OCI-LY1 (cell line): Measurements from ENCODE around the gene GNAQ.

Experiments
- H2AFZ ChIP-seq: fragments of 200-600 bp; sonication (generic), shearing (Covaris generic); 2 replicates; pipeline ENCODE4 v1.6.0; 2014; ENCODE audit warnings: antibody characterized with exemption, mild to moderate bottlenecking, low read length
- H3F3A ChIP-seq: fragments of 200-600 bp; sonication (generic), shearing (Covaris generic); 2 replicates; pipeline ENCODE4 v1.6.0; 2014; ENCODE audit warnings: mild to moderate bottlenecking, antibody characterized with exemption, low read length, moderate library complexity; ENCODE audit not compliant: insufficient read depth
- H3K27ac ChIP-seq: fragments of 200-600 bp; sonication (generic); 2 replicates; pipeline ENCODE4 v1.5.1; 2014; ENCODE audit warnings: low read length, mixed run types, mild to moderate bottlenecking, low read depth; ENCODE audit not compliant: poor library complexity, severe bottlenecking
- H3K27me3 ChIP-seq: fragments of 200-600 bp; sonication (generic); 2 replicates; pipeline ENCODE4 v1.6.0; 2014; ENCODE audit warnings: antibody characterized with exemption, mild to moderate bottlenecking, low read length, moderate library complexity; ENCODE audit not compliant: insufficient read depth
- H3K36me3 ChIP-seq: fragments of 200-600 bp; sonication (generic); 2 replicates; pipeline ENCODE4 v1.6.1; 2014; ENCODE audit warnings: mild to moderate bottlenecking, antibody characterized with exemption, low read length, moderate library complexity, mixed read lengths; ENCODE audit not compliant: insufficient read depth
- H3K4me1 ChIP-seq: fragments of 200-600 bp; sonication (generic); 2 replicates; pipeline ENCODE4 v1.5.1; 2014; ENCODE audit warnings: mild to moderate bottlenecking, low read length, moderate library complexity; ENCODE audit not compliant: insufficient read depth, severe bottlenecking
- H3K4me2 ChIP-seq: fragments of 200-600 bp; sonication (generic), shearing (Covaris generic); 2 replicates; pipeline ENCODE4 v1.6.1; 2014; ENCODE audit warnings: low read length
- H3K4me3 ChIP-seq: fragments of 200-600 bp; sonication (generic); 2 replicates; pipeline ENCODE4 v1.5.1; 2014; ENCODE audit warnings: low read length, low read depth, mild to moderate bottlenecking, mixed read lengths; ENCODE audit not compliant: poor library complexity, severe bottlenecking
- H3K79me2 ChIP-seq: fragments of 200-600 bp; shearing (Covaris generic); 2 replicates; pipeline ENCODE4 v1.6.1; 2016; ENCODE audit warnings: mixed run types, low read length, mixed read lengths; ENCODE audit not compliant: insufficient read depth
- H3K9ac ChIP-seq: fragments of 200-600 bp; sonication (generic), shearing (Covaris generic); 2 replicates; pipeline ENCODE4 v1.6.1; 2014; ENCODE audit warnings: mild to moderate bottlenecking, low read length, mixed read lengths
- H3K9me2 ChIP-seq: fragments of 200-600 bp; sonication (generic), shearing (Covaris generic); 2 replicates; pipeline ENCODE4 v1.6.1; 2014; ENCODE audit warnings: low read depth, mild to moderate bottlenecking, low read length, mixed read lengths
- H3K9me3 ChIP-seq: fragments of 200-600 bp; shearing (Covaris generic); 2 replicates; pipeline ENCODE4 v1.6.1; 2014; ENCODE audit warnings: low read length, mixed read lengths
- H4K20me1 ChIP-seq: fragments of 200-600 bp; sonication (generic), shearing (Covaris generic); 2 replicates; pipeline ENCODE4 v1.6.0; 2016; ENCODE audit warnings: mild to moderate bottlenecking, low read length; ENCODE audit not compliant: insufficient read depth
- CTCF ChIP-seq: fragments of 200-600 bp; sonication (generic), shearing (Covaris generic); IDR thresholded peaks from 2 replicates; pipeline ENCODE4 v1.5.1; 2017; ENCODE audit warnings: mild to moderate bottlenecking, antibody characterized with exemption, low read length, moderate library complexity, mixed read lengths
- EZH2 ChIP-seq: fragments of 200-600 bp; sonication (generic), shearing (Covaris generic); IDR thresholded peaks from 2 replicates; pipeline ENCODE4 v1.8.0; 2017; ENCODE audit warnings: borderline replicate concordance, mixed run types, mild to moderate bottlenecking, antibody characterized with exemption, low read length, moderate library complexity, mixed read lengths

Gene GNAQ

GRCh38 chr9:77933019-77933418 is 98.6 kb downstream of the GNAQ start:
- no peaks in the 10 kb centered on the region for H3K9me2 ChIP-seq
- no peak overlapping the region for H3K4me2 ChIP-seq
- no peak overlapping the region for H3K4me3 ChIP-seq
- no peak overlapping the region for H3K27ac ChIP-seq
- no peak overlapping the region for H3K9ac ChIP-seq
- H3K4me1 ChIP-seq, result no peaks in the 10 kb centered on the region
- H3K9me3 ChIP-seq, result no peaks in the 10 kb centered on the region
- H3K27me3 ChIP-seq, result no peaks in the 10 kb centered on the region
- no peaks in the 10 kb centered on the region for H4K20me1 ChIP-seq
- TF ChIP-seq EZH2 (no peak), CTCF (no peak)
- no peaks in the 10 kb centered on the region for H3K36me3 ChIP-seq
- H3F3A ChIP-seq, result no peaks in the 10 kb centered on the region
- H3K79me2 ChIP-seq, result no peaks in the 10 kb centered on the region
- H2AFZ ChIP-seq, result no peak overlapping the region

GRCh38 chr9:77929942-77930341 is 101.7 kb downstream of the GNAQ start:
- Histone ChIP-seq H2AFZ (no peak overlapping the region), H4K20me1 (no peaks in the 10 kb centered on the region), H3K9ac (no peak overlapping the region), H3K4me2 (no peak overlapping the region), H3K36me3 (no peaks in the 10 kb centered on the region), H3K27me3 (no peaks in the 10 kb centered on the region), H3F3A (no peaks in the 10 kb centered on the region), H3K9me3 (no peaks in the 10 kb centered on the region), H3K4me1 (no peaks in the 10 kb centered on the region), H3K79me2 (no peaks in the 10 kb centered on the region), H3K4me3 (no peak overlapping the region), H3K27ac (no peak overlapping the region), H3K9me2 (no peaks in the 10 kb centered on the region)
- TF ChIP-seq EZH2 (no peak), CTCF (no peak)

GRCh38 chr9:77927265-77927664 is 104.3 kb downstream of the GNAQ start:
- Histone ChIP-seq H3K27me3 (no peaks in the 10 kb centered on the region), H3K4me2 (no peak overlapping the region), H3K27ac (no peak overlapping the region), H3K4me3 (no peak overlapping the region), H3K9me2 (no peaks in the 10 kb centered on the region), H3K9ac (no peak overlapping the region), H3K36me3 (no peaks in the 10 kb centered on the region), H3K79me2 (no peaks in the 10 kb centered on the region), H2AFZ (no peak overlapping the region), H3K4me1 (no peaks in the 10 kb centered on the region), H3F3A (no peaks in the 10 kb centered on the region), H3K9me3 (no peaks in the 10 kb centered on the region), H4K20me1 (no peaks in the 10 kb centered on the region)
- no peak for TF ChIP-seq CTCF
- no peak for TF ChIP-seq EZH2
